Caco-2 (cell line): ENCODE results near the gene PROM2. TPM values are rescaled to one million over a fixed set of nuclear protein-coding genes. Genes with fewer than 3 reads are reported as not detected.

ENCODE experiments used
- BruUV-seq: library from RNA; stranded (reverse); fragments of 400-500 nt; replicated peaks from 2 replicates; lab custom pipeline; 2021; lab: Mats Ljungman, UMichigan
- CTCF ChIA-PET: fragments of 300-600 bp; sonication (Branson Sonifier 250); formaldehyde crosslinking; loops from one replicate; lab custom pipeline; 2022; ENCODE audit warnings: antibody characterized with exemption; lab: Charles Lee
- POLR2A ChIA-PET: fragments of 300-600 bp; sonication (Branson Sonifier 250); formaldehyde crosslinking; loops from one replicate; lab custom pipeline; 2022; ENCODE audit warnings: antibody characterized with exemption; lab: Charles Lee
- DNase-seq, 2 experiments: peaks; one replicate each; pipeline versions ENCODE4 v3.0.0 to v3.0.0-alpha.2; 2020 to 2022
- H3K27me3 ChIP-seq: replicated peaks from 2 replicates; pipeline ENCODE4 v1.6.0; 2011; ENCODE audit warnings: low read length; ENCODE audit not compliant: control insufficient read depth, insufficient read depth
- H3K36me3 ChIP-seq: 2 replicates; pipeline ENCODE4 v1.5.1; 2011; ENCODE audit warnings: low read length; ENCODE audit not compliant: control insufficient read depth, insufficient read depth
- H3K4me1 ChIP-seq: fragments of 250-450 bp; sonication (Bioruptor Pico); 2 replicates; pipeline ENCODE4 v1.5.1; 2020; ENCODE audit warnings: mild to moderate bottlenecking
- H3K4me3 ChIP-seq: 2 replicates; pipeline ENCODE4 v1.5.1; 2011; ENCODE audit warnings: low read depth, mild to moderate bottlenecking, control low read depth, low read length
- H3K9me3 ChIP-seq: fragments of 250-450 bp; sonication (Bioruptor Pico); 2 replicates; pipeline ENCODE4 v1.5.1; 2020; ENCODE audit warnings: mild to moderate bottlenecking, moderate library complexity
- H3K27ac Mint-ChIP-seq: one replicate; pipeline ENCODE4 v1.8.0; 2022; ENCODE audit warnings: mixed read lengths; ENCODE audit not compliant: unreplicated experiment
- H3K27me3 Mint-ChIP-seq: one replicate; pipeline ENCODE4 v1.8.0; 2022; ENCODE audit warnings: mixed read lengths; ENCODE audit not compliant: insufficient read depth, unreplicated experiment
- H3K36me3 Mint-ChIP-seq: one replicate; pipeline ENCODE4 v1.8.0; 2022; ENCODE audit warnings: mild to moderate bottlenecking, mixed read lengths; ENCODE audit not compliant: insufficient read depth, unreplicated experiment
- H3K4me1 Mint-ChIP-seq: one replicate; pipeline ENCODE4 v1.8.0; 2022; ENCODE audit warnings: low read depth, mixed read lengths; ENCODE audit not compliant: unreplicated experiment
- H3K4me3 Mint-ChIP-seq: one replicate; pipeline ENCODE4 v1.8.0; 2022; ENCODE audit warnings: mild to moderate bottlenecking, moderate library complexity, mixed read lengths; ENCODE audit not compliant: unreplicated experiment
- H3K9me3 Mint-ChIP-seq: one replicate; pipeline ENCODE4 v1.8.0; 2022; ENCODE audit warnings: mixed read lengths; ENCODE audit not compliant: unreplicated experiment
- CTCF ChIP-seq, 2 experiments: fragments of 200-600 bp in 1 of 2; IDR thresholded peaks; 1 replicate in 1 of 2; 2 replicates in 1 of 2; pipeline versions ENCODE4 v1.5.1 to v1.8.0; 2011 to 2022; ENCODE audit warnings: antibody characterized with exemption in 1 of 2, control low read depth in 1 of 2, inconsistent platforms in 1 of 2, low read depth in 1 of 2, low read length in 1 of 2, mild to moderate bottlenecking in 1 of 2, moderate library complexity in 1 of 2; ENCODE audit not compliant: insufficient read depth in 1 of 2, severe bottlenecking in 1 of 2, unreplicated experiment in 1 of 2
- intact Hi-C: fragments of 100-400 bp; cut with micrococcal nuclease; formaldehyde crosslinking; loops from one replicate; pipeline ENCODE4 v1.10.0; 2022; ENCODE audit not compliant: unreplicated experiment
- total RNA-seq: library from RNA; stranded (reverse); gene quantifications from 2 replicates; pipeline ENCODE4 v1.2.3, GENCODE V29; 2022

PROM2 gene
- total RNA-seq, 1 experiment from 2014 or later, result 0.82 TPM

GRCh38 chr2:95297639-95298395 is 23.6 kb downstream of the PROM2 start:
- Mint-ChIP-seq H3K36me3 (no peaks in the 10 kb centered on the region), H3K27me3 (peaks cover 8% of the 10 kb centered on the region), H3K27ac (no peak overlapping the region), H3K4me3 (no peak overlapping the region), H3K9me3 (no peaks in the 10 kb centered on the region), H3K4me1 (no peaks in the 10 kb centered on the region)
- POLR2A ChIA-PET, result no interaction called here
- intact Hi-C loops, result no loop called here
- Histone ChIP-seq H3K9me3 (peaks cover 4% of the 10 kb centered on the region; the same call in 1 of the 2 replicates), H3K4me3 (no peak overlapping the region), H3K36me3 (no peaks in the 10 kb centered on the region), H3K27me3 (no peaks in the 10 kb centered on the region), H3K4me1 (no peaks in the 10 kb centered on the region)
- CTCF ChIA-PET, result no interaction called here
- DNase-seq, result no peak
- no peak for TF ChIP-seq CTCF (IDR thresholded peaks at IDR 0.05; ENCODE audit: insufficient read depth in 1 of 2, low read depth in 1 of 2, low read length in 1 of 2, severe bottlenecking in 1 of 2, unreplicated experiment in 1 of 2)
- BruUV-seq, result no TSS peak

- CTCF ChIA-PET, result no interaction called here
- DNase-seq, result no peak
- no peaks in the 10 kb centered on the region for H3K27me3 ChIP-seq
- no peak for TF ChIP-seq CTCF (IDR thresholded peaks at IDR 0.05; ENCODE audit: insufficient read depth in 1 of 2, low read depth in 1 of 2, low read length in 1 of 2, severe bottlenecking in 1 of 2, unreplicated experiment in 1 of 2)
- peaks cover 10% of the 10 kb centered on the region for H3K27me3 Mint-ChIP-seq
- H3K36me3 ChIP-seq, result no peaks in the 10 kb centered on the region
- no peak overlapping the region for H3K4me3 ChIP-seq
- H3K4me1 ChIP-seq, result no peaks in the 10 kb centered on the region
- H3K4me1 Mint-ChIP-seq, result no peaks in the 10 kb centered on the region
- intact Hi-C loops, result no loop called here
- H3K9me3 Mint-ChIP-seq, result no peaks in the 10 kb centered on the region
- no peaks in the 10 kb centered on the region for H3K9me3 ChIP-seq
- H3K4me3 Mint-ChIP-seq, result no peak overlapping the region
- H3K27ac Mint-ChIP-seq, result no peak overlapping the region
- no TSS peak for BruUV-seq
- H3K36me3 Mint-ChIP-seq, result no peaks in the 10 kb centered on the region
- POLR2A ChIA-PET, result no interaction called here
These were observed 24.4 kb downstream of the PROM2 start for GRCh38 chr2:95298486-95299111.

GRCh38 chr2:95299961-95300360 is 25.7 kb downstream of the PROM2 start:
- ChIA-PET CTCF (no interaction called here), POLR2A (no interaction called here)
- H3K27me3 ChIP-seq, result no peaks in the 10 kb centered on the region

More at GRCh38 chr2:95299961-95300360, 25.7 kb downstream of the PROM2 start:
- Mint-ChIP-seq H3K4me1 (no peaks in the 10 kb centered on the region), H3K36me3 (no peaks in the 10 kb centered on the region), H3K4me3 (no peak overlapping the region), H3K27ac (no peak overlapping the region), H3K27me3 (peaks cover 10% of the 10 kb centered on the region), H3K9me3 (no peaks in the 10 kb centered on the region)
- BruUV-seq, result no TSS peak
- H3K4me1 ChIP-seq, result no peaks in the 10 kb centered on the region
- no peak for DNase-seq
- no peaks in the 10 kb centered on the region for H3K9me3 ChIP-seq
- intact Hi-C loops, result no loop called here
- TF ChIP-seq CTCF (IDR thresholded peaks at IDR 0.05; ENCODE audit: insufficient read depth in 1 of 2, low read depth in 1 of 2, low read length in 1 of 2, severe bottlenecking in 1 of 2, unreplicated experiment in 1 of 2), result no peak
- H3K36me3 ChIP-seq, result no peaks in the 10 kb centered on the region
- no peak overlapping the region for H3K4me3 ChIP-seq
